Left renal cortex interstitium (tissue), 4 donors: ENCODE results near the gene FBXL19. TPM values are rescaled to one million over a fixed set of nuclear protein-coding genes. Genes with fewer than 3 reads are reported as not detected.

Experiments
- DNase-seq, 4 donors: peaks; one replicate each; pipeline ENCODE4 v3.0.0-alpha.2; 2013; ENCODE audit warnings: low read depth in 4 of 4, low spot score in 2 of 4, missing footprints in 1 of 4
- polyA plus RNA-seq, 4 donors: library from polyadenylated mRNA; unstranded; fragments of 120-200 nt; gene quantifications; one replicate each; pipeline ENCODE4 v1.2.1, GENCODE V29; 2013; ENCODE audit not compliant: insufficient read length in 4 of 4

FBXL19 gene
- polyA plus RNA-seq, 4 donors = 16.3 to 38.8 (median 27.4) TPM

- no peak for DNase-seq
Measured at GRCh38 chr16:30894540-30895368, 28.6 kb upstream of the FBXL19 start.

DNA sequence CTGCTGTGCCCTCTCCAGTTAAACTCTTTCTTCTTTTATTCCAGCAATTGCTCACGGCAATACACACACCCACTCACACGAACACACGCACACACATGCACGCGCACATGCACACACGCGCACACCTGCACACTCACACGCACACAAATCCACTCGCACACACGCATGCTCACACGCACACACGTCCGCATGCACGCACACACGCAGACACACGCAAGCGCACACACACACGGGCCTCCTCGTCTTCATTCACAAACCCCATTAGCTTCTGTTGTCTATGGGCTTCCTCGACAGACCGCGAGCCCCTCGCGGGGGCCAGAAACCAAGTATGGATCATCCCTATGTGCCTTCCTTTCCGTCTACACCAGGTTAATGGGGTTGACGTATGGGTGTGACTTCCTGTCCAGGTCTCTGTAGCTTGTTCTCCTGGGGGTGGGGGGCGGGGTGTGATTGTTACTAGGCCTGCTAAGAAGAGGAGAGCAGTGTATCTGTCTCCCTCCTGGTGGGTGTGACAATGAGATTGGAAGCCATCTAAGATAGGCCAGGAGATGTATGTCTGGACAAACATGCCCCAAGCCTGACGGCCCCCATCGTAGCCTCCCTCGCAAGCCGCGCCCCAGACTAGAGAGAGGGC, 27.6 kb upstream of the FBXL19 start:
- no peak for DNase-seq

DNA sequence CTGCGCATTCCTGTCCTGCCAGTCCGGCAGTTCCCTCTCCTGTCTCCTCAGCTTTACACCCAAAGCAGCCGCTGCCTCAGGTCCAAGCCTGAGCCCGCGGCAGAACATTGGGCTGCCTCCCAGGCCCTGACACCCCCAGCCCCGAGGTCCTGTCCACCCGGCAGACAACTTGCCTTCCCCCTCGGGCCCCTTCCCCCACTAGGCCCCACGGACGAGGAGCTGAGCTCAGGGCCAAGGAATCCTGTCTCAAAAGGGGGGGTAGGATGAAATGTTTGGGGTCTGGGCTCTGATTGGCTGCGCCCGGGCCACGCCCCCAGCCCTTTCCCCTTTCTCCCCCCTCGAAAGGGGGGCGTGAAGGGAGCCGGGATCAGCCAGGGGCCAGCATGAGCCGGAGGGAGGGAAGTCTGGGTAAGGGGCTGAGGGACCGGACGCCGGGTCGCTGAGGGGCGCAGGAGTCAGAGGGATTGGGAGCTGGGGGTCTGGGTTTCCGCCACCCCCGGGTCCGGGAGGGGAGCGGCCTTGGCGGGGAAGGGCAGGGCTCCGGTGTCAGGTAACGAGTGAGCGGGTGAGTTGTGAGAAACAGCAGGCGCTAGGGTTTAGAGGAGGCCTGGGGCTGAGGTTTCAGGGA, 27.0 kb upstream of the FBXL19 start, which contains the start of gene CTF1:
CTF1 (plus strand) TSS at position 354 of the 628 bp plus-strand sequence; CDS start at position 384, 30 bp downstream.
- peak; percentile 74 to 86 (median 84) for DNase-seq

DNA sequence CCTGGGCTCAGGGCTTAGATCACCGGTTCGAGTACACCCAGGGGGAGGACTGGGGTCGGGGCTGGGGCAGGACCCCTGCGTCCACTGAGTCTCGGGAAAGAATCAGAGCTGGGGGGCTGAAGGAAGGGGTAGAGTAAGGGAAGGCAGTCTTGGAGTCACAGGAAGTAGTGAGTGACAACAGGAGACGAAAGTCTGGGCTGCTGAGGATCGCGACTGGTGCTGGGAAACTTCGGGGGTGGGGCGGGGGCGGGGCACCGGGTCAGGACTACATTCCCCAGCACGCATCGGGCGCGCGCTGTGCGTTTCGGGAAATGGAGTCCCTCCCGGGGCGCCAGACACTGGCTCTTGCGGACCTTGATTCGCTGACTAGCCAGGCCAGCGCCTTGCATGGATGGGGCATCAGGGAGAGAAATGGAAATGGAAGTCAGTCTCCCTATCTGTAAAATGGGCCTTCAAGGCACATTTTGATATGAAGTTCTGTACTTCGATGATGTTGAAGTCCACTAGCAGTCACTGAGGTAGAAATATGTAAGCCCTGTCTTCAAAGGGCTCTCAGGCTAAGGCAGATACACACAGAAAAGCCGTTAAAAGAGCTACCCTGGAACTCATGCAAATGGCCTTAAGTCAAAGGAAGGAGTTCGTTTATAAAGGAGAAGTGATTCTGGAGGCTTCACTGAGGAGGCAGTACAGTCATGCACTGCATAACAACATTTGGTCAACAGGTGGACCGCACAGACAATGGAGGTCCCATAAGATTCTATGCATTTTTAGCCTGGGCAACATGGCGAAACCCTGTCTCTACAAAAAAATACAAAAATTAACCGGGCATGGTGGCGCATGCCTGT, 26.3 kb upstream of the FBXL19 start:
- DNase-seq = peak; percentile 72 to 83 (median 81)

DNA sequence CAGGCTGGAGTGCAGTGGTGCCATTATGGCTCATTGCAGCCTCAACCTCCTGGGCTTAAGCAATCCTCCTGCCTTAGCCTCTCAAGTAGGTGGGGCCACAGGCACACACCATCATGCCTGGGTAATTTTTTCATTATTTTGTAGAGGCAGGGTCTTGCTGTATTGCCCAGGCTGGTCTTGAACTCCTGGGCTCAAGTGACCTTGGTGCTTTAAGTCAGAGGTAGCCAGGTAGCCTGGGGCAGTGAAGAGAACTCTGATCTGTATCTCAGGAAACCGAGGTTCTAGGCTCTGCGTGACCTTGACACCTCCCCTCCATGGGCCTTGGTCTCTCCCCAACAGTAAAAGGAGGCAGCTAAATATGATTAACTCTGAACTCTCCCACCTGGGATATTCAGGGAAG, 23.6 kb upstream of the FBXL19 start:
- no peak for DNase-seq

GRCh38 chr16:30900588-30900987, 22.8 kb upstream of the FBXL19 start:
- no peak for DNase-seq

- no peak for DNase-seq
Measured at GRCh38 chr16:30901201-30902028, 22.0 kb upstream of the FBXL19 start.

- DNase-seq = peak in 2 of 4 donors; percentile 41 to 62
Measured at GRCh38 chr16:30902029-30902972, 21.1 kb upstream of the FBXL19 start.

- no peak for DNase-seq
Measured at GRCh38 chr16:30903002-30903401, 20.4 kb upstream of the FBXL19 start.

DNA sequence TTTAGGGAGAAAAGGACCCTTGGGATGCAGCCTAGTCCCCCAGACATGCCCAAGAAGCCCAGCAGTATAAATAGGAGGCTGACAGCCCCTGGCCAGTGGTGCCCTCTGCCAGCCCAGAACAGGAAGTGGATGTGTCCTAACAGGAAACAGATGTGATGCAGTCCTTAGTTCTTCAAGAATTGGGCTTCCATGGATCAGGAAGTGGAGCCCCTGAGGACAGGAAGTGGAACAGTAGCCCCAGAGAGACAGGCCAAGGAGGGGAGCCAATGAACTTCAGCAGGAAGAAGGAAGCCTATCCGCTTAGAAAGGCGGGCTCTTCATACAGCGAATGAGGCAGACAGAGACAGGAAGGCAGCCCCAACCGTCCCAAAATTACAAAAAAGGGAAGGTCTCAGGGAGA, 19.8 kb upstream of the FBXL19 start:
- no peak for DNase-seq

- no peak for DNase-seq
Measured at GRCh38 chr16:30904114-30904780, 19.1 kb upstream of the FBXL19 start.

DNA sequence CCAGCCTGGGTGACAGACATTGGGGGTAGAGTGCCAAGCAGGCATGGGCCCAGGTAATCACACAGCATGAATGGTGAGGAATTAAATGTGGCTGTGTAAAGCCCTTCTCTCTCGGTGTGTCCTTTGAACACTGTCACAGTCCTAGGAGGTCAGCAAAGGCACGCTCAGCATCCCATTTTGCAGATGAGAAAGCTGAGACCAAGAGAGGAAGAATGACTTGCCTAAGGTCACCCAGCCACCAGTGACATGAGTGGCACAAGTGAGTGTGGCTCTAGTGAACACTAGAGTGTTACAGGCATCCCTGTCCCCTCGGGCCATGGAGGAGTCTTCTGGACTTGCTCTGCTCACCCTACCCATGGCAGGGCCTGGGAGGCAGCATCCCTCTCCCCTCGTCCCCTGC, 16.3 kb upstream of the FBXL19 start:
- DNase-seq = no peak

GRCh38 chr16:30910427-30911029, 12.8 kb upstream of the FBXL19 start:
- DNase-seq = no peak

DNA sequence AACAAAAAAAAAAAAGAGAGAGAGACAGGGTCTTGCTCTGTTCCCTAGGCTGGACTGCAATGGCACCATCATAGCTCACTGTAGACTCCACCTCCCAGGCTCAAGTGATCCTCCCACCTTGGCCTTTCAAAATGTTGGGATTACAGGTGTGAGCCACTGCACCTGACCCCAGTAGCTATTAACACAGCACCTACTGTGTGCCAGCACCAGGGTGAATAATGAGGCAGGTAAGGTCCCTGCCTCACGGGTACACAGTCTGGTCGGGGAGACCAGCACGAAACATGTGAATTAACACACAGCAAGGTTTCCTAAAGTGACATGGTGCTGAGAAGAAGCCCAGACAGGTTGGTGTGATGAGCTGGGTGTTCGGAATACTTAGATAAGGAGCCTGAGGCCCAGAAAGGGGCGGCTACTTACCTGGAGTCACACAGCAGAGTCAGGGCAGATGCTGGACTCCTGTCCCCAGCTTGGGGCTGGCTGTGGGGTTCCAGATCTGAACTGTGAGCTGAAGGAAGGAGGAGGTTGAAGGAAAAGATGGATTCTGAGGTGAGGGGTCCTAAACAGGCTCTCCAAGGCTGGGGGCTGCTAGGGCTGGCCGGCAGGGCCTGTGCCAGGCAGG, 10.5 kb upstream of the FBXL19 start:
- DNase-seq = no peak

DNA sequence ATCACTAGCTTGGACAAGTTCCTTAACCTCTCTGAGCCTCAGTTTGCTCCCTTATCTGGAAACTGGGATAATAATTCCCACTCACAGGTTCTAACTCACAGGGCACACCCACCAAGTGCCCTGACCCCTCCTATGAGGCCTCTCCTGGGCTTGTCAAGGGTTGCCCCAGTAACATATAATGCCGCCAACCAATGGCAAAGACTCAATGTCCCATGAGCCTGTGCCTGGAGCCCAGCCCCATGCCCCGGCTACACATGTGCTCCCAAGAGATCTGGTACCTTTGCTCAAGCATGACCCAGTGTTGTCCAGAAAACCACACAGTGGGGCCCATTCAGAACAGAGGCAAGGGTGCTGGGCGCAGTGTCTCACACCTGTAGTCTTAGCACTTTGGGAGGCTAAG, 8.5 kb upstream of the FBXL19 start:
- DNase-seq = no peak

- DNase-seq = no peak
Measured at GRCh38 chr16:30918614-30919013, 4.8 kb upstream of the FBXL19 start.

DNA sequence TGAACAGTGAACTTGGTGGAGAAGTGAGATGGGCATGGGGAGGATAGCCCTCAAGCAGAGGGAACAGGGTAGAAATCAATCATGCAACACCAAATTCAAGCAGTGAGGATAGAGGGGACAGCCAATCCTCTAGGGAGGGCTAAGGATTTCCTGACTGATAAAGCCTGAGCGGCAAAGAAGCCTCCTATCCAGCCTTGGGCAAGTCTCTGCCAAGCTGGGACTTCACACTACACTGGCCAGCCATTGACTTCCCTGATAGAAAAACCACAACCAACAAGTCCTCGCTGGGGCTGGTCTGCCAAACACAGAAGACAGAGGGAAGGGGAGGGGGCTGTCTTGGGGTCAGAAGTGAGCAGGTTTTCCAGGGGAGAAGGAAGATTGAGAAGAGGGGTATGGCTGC, 2.5 kb upstream of the FBXL19 start:
- no peak for DNase-seq

DNA sequence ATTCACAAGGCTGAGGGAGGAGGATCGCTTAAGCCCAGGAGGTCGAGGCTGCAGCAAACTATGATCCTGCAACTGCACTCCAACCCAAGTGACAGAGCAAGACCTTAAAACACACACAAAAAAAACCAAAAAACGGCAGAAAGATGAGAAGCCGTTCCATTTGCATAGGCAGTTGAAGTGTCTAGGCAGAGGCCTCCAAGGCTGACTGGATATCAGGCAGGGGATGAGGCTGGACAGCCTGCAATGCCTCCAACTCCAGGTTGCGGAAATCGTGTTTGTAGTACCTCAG, 2.0 kb upstream of the FBXL19 start:
- no peak for DNase-seq
